A549 (cell line): Measurements from ENCODE around the gene MYRIP.

Experiments used
- CHD2 ChIP-seq: fragments of 150-350 bp; IDR thresholded peaks from 2 replicates; pipeline ENCODE4 v1.6.1; 2014; ENCODE audit warnings: low read length; ENCODE audit not compliant: partially characterized antibody
- CTCF ChIP-seq: fragments of >200 bp; sonication (Bioruptor Twin); formaldehyde crosslinking; IDR thresholded peaks from 3 replicates; pipeline ENCODE4 v1.5.1; 2016
- ELK1 ChIP-seq: fragments of 150-350 bp; IDR thresholded peaks from 2 replicates; pipeline ENCODE4 v1.6.1; 2014; ENCODE audit warnings: low read depth, mild to moderate bottlenecking, low read length
- ESRRA ChIP-seq: fragments of 150-350 bp; IDR thresholded peaks from 2 replicates; pipeline ENCODE4 v1.6.1; 2014; ENCODE audit warnings: mild to moderate bottlenecking, low read length, borderline replicate concordance
- POLR2A ChIP-seq: IDR thresholded peaks from 2 replicates; pipeline ENCODE4 v1.6.1; 2012; ENCODE audit warnings: mild to moderate bottlenecking, low read length
- RAD21 ChIP-seq, 2 experiments: fragments of >200 bp in 1 of 2; sonication (Bioruptor Twin) in 1 of 2; formaldehyde crosslinking in 1 of 2; IDR thresholded peaks in 1 of 2; conservative IDR thresholded peaks in 1 of 2; 2 replicates in 1 of 2; 3 replicates in 1 of 2; pipeline ENCODE4 v1.6.1; 2012 to 2018; ENCODE audit warnings: inconsistent platforms in 1 of 2
- SREBF2 ChIP-seq: fragments of 450-650 bp; IDR thresholded peaks from 2 replicates; pipeline ENCODE4 v1.6.1; 2014; ENCODE audit warnings: mild to moderate bottlenecking, moderate library complexity
- ZFP36 ChIP-seq: fragments of 450-650 bp; IDR thresholded peaks from 2 replicates; pipeline ENCODE4 v1.6.1; 2014; ENCODE audit warnings: borderline replicate concordance; ENCODE audit not compliant: partially characterized antibody

- TF ChIP-seq SREBF2 (no peak), CTCF (no peak), CHD2 (no peak), ESRRA (no peak), ELK1 (no peak), POLR2A (no peak), ZFP36 (no peak), RAD21 (conservative IDR thresholded peaks at IDR 0.05 in 1 of 2, IDR thresholded peaks at IDR 0.05 in 1 of 2) (no peak)
Measured at GRCh38 chr3:40249168-40249567, 439.8 kb downstream of the MYRIP start.
